HepG2 (cell line): Measurements from ENCODE around the gene PRDX2. TPM values are rescaled to one million over a fixed set of nuclear protein-coding genes. Genes with fewer than 3 reads are reported as not detected.
A peak's percentile ranks its signal among the peaks of the same experiment; 100 is the strongest.

Source experiments
- ATM ChIP-seq: fragments of 450-650 bp; IDR thresholded peaks from 2 replicates; pipeline ENCODE4 v1.7.1; 2017; ENCODE audit warnings: mild to moderate bottlenecking, borderline replicate concordance
- FOSL1 ChIP-seq: sonication (generic); formaldehyde crosslinking; IDR thresholded peaks from 2 replicates; pipeline ENCODE4 v1.9.0; 2021; ENCODE audit warnings: missing genetic modification reagents, borderline replicate concordance
- FOSL2 ChIP-seq: sonication (generic); formaldehyde crosslinking; IDR thresholded peaks from 2 replicates; pipeline ENCODE4 v1.4.0; 2020; ENCODE audit warnings: missing genetic modification reagents
- KLF12 ChIP-seq: sonication (generic); formaldehyde crosslinking; IDR thresholded peaks from 2 replicates; pipeline ENCODE4 v1.4.0; 2020; ENCODE audit warnings: missing genetic modification reagents, borderline replicate concordance
- MIER3 ChIP-seq: IDR thresholded peaks from 2 replicates; pipeline ENCODE4 v1.6.1; 2016; ENCODE audit warnings: missing compliant biosample characterization, borderline replicate concordance
- PHF5A ChIP-seq: IDR thresholded peaks from one replicate; pipeline ENCODE4 v1.6.1; 2018; ENCODE audit warnings: low read depth, missing genetic modification reagents; ENCODE audit not compliant: unreplicated experiment
- ZBTB42 ChIP-seq: sonication (generic); formaldehyde crosslinking; IDR thresholded peaks from 2 replicates; pipeline ENCODE4 v1.5.0; 2020; ENCODE audit warnings: mild to moderate bottlenecking, missing genetic modification reagents
- ZNF562 ChIP-seq: sonication (generic); formaldehyde crosslinking; IDR thresholded peaks from 2 replicates; pipeline ENCODE4 v1.8.0; 2022; ENCODE audit warnings: missing genetic modification reagents, borderline replicate concordance
- ZNF652 ChIP-seq: IDR thresholded peaks from 2 replicates; pipeline ENCODE4 v1.6.1; 2016; ENCODE audit warnings: low read depth, borderline replicate concordance
- polyA plus RNA-seq, 8 experiments: library from polyadenylated mRNA; depleted of rRNA in 3 of 8; stranded (reverse) in 7 of 8; unstranded in 1 of 8; fragments of >200 nt; fragmentation: Illumina TruSeq in 4 of 8; extraction: Trizol in 4 of 8; gene quantifications; 2 replicates each; pipeline versions ENCODE4 v1.2.1 to v1.2.3, GENCODE V29; 2011 to 2016; ENCODE audit warnings: low read depth in 4 of 8, missing spikeins in 1 of 8, mixed read lengths in 1 of 8; ENCODE audit not compliant: insufficient read depth in 1 of 8
- total RNA-seq, 5 experiments: library from RNA; depleted of rRNA; stranded (reverse); fragments of >200 nt; fragmentation: Illumina TruSeq; extraction: Trizol; gene quantifications; 2 replicates each; pipeline ENCODE4 v1.2.3, GENCODE V29; 2016; ENCODE audit warnings: low read depth in 1 of 5
- TF ChIP-seq, protein P1 (sequence below): sonication (generic); formaldehyde crosslinking; IDR thresholded peaks from 2 replicates; pipeline ENCODE4 v1.9.0; 2021; ENCODE audit warnings: mild to moderate bottlenecking, missing genetic modification reagents
- TF ChIP-seq, protein P2 (sequence below): IDR thresholded peaks from 2 replicates; pipeline ENCODE4 v1.6.1; 2016; ENCODE audit warnings: missing genetic modification reagents, missing compliant biosample characterization
- TF ChIP-seq, protein P3 (sequence below): sonication (generic); formaldehyde crosslinking; IDR thresholded peaks from 2 replicates; pipeline ENCODE4 v1.8.1; 2023; ENCODE audit warnings: mild to moderate bottlenecking, missing genetic modification reagents
- TF ChIP-seq, protein P4 (sequence below): sonication (generic); formaldehyde crosslinking; IDR thresholded peaks from 2 replicates; pipeline ENCODE4 v1.5.1; 2020; ENCODE audit warnings: missing genetic modification reagents, mild to moderate bottlenecking, borderline replicate concordance
- TF ChIP-seq, protein P5 (sequence below): sonication (generic); formaldehyde crosslinking; conservative IDR thresholded peaks from 2 replicates; pipeline ENCODE4 v1.4.0; 2020; ENCODE audit warnings: missing genetic modification reagents
- TF ChIP-seq, protein P6 (sequence below): sonication (generic); formaldehyde crosslinking; IDR thresholded peaks from 2 replicates; pipeline ENCODE4 v1.8.1; 2022; ENCODE audit warnings: low read depth, mild to moderate bottlenecking, missing genetic modification reagents

Gene PRDX2
- total and polyA plus RNA-seq, 2 of the 13 experiments (the other 11 are each of a cell fraction or from before 2014, with no cell fraction given), result 218 to 381 TPM

DNA sequence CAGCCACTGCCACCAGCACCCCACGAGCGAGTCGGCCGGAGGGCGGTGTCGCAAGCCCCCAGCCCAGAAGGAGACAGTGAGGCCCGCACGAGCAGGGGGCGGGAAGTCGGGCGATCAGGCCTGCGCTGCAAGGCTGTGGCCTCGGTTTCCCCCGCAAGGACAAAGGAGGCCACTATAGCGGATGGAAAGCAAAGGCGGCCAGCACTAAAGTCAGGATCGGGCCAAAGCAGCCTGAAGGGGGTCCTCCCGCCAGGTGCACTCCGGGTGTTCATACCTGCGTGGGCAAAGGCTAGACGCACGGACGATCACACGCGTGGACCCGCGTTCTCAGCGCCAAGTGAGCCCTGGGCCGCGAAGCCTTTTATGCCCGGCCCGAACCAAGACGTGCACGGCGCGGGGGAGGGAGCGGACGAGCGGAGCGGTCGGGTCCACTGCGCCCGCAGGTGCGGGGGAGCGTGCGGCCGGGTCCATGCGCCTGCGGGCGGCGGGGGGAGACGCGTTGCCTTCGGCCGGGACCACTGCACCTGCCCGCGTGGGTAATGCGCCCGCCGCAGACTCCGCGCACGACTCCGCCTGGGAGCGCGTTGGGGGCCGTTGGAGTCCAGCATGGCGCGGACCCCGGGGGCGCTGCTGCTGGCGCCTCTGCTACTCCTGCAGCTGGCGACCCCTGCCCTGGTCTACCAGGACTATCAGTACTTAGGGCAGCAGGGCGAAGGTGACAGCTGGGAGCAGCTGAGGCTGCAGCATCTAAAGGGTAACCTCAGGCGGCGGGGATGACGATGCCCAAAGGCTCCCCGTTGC, at the start of gene PRDX2, which contains the start of gene THSD8 (continued):
- TF ChIP-seq ATM, result no peak
- TF ChIP-seq, protein P1, sequence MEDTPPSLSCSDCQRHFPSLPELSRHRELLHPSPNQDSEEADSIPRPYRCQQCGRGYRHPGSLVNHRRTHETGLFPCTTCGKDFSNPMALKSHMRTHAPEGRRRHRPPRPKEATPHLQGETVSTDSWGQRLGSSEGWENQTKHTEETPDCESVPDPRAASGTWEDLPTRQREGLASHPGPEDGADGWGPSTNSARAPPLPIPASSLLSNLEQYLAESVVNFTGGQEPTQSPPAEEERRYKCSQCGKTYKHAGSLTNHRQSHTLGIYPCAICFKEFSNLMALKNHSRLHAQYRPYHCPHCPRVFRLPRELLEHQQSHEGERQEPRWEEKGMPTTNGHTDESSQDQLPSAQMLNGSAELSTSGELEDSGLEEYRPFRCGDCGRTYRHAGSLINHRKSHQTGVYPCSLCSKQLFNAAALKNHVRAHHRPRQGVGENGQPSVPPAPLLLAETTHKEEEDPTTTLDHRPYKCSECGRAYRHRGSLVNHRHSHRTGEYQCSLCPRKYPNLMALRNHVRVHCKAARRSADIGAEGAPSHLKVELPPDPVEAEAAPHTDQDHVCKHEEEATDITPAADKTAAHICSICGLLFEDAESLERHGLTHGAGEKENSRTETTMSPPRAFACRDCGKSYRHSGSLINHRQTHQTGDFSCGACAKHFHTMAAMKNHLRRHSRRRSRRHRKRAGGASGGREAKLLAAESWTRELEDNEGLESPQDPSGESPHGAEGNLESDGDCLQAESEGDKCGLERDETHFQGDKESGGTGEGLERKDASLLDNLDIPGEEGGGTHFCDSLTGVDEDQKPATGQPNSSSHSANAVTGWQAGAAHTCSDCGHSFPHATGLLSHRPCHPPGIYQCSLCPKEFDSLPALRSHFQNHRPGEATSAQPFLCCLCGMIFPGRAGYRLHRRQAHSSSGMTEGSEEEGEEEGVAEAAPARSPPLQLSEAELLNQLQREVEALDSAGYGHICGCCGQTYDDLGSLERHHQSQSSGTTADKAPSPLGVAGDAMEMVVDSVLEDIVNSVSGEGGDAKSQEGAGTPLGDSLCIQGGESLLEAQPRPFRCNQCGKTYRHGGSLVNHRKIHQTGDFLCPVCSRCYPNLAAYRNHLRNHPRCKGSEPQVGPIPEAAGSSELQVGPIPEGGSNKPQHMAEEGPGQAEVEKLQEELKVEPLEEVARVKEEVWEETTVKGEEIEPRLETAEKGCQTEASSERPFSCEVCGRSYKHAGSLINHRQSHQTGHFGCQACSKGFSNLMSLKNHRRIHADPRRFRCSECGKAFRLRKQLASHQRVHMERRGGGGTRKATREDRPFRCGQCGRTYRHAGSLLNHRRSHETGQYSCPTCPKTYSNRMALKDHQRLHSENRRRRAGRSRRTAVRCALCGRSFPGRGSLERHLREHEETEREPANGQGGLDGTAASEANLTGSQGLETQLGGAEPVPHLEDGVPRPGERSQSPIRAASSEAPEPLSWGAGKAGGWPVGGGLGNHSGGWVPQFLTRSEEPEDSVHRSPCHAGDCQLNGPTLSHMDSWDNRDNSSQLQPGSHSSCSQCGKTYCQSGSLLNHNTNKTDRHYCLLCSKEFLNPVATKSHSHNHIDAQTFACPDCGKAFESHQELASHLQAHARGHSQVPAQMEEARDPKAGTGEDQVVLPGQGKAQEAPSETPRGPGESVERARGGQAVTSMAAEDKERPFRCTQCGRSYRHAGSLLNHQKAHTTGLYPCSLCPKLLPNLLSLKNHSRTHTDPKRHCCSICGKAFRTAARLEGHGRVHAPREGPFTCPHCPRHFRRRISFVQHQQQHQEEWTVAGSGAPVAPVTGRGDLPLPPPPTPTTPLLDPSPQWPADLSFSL (CRISPR knock-in tag), result peak; percentile 37; the same call in 1 of the 2 replicates
- TF ChIP-seq, protein P2, sequence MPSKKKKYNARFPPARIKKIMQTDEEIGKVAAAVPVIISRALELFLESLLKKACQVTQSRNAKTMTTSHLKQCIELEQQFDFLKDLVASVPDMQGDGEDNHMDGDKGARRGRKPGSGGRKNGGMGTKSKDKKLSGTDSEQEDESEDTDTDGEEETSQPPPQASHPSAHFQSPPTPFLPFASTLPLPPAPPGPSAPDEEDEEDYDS (CRISPR knock-in tag), result peak; percentile 98
- TF ChIP-seq MIER3 (CRISPR knock-in tag), result no peak; the same call in 1 of the 2 replicates
- TF ChIP-seq, protein P3, sequence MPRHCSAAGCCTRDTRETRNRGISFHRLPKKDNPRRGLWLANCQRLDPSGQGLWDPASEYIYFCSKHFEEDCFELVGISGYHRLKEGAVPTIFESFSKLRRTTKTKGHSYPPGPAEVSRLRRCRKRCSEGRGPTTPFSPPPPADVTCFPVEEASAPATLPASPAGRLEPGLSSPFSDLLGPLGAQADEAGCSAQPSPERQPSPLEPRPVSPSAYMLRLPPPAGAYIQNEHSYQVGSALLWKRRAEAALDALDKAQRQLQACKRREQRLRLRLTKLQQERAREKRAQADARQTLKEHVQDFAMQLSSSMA (CRISPR knock-in tag), result peak; percentile 91
- TF ChIP-seq FOSL2 (CRISPR knock-in tag), result no peak; the same call in none of the 2 replicates
- TF ChIP-seq FOSL1 (CRISPR knock-in tag), result no peak
- TF ChIP-seq, protein P4, sequence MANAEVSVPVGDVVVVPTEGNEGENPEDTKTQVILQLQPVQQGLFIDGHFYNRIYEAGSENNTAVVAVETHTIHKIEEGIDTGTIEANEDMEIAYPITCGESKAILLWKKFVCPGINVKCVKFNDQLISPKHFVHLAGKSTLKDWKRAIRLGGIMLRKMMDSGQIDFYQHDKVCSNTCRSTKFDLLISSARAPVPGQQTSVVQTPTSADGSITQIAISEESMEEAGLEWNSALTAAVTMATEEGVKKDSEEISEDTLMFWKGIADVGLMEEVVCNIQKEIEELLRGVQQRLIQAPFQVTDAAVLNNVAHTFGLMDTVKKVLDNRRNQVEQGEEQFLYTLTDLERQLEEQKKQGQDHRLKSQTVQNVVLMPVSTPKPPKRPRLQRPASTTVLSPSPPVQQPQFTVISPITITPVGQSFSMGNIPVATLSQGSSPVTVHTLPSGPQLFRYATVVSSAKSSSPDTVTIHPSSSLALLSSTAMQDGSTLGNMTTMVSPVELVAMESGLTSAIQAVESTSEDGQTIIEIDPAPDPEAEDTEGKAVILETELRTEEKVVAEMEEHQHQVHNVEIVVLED, result peak; percentile 90
- peak; percentile 88 for TF ChIP-seq ZBTB42
- TF ChIP-seq ZNF562, result no peak
- TF ChIP-seq, protein P5, sequence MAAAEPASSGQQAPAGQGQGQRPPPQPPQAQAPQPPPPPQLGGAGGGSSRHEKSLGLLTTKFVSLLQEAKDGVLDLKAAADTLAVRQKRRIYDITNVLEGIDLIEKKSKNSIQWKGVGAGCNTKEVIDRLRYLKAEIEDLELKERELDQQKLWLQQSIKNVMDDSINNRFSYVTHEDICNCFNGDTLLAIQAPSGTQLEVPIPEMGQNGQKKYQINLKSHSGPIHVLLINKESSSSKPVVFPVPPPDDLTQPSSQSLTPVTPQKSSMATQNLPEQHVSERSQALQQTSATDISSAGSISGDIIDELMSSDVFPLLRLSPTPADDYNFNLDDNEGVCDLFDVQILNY (CRISPR knock-in tag), result peak; percentile 79
- no peak for TF ChIP-seq KLF12 (CRISPR knock-in tag)
- TF ChIP-seq, protein P6, sequence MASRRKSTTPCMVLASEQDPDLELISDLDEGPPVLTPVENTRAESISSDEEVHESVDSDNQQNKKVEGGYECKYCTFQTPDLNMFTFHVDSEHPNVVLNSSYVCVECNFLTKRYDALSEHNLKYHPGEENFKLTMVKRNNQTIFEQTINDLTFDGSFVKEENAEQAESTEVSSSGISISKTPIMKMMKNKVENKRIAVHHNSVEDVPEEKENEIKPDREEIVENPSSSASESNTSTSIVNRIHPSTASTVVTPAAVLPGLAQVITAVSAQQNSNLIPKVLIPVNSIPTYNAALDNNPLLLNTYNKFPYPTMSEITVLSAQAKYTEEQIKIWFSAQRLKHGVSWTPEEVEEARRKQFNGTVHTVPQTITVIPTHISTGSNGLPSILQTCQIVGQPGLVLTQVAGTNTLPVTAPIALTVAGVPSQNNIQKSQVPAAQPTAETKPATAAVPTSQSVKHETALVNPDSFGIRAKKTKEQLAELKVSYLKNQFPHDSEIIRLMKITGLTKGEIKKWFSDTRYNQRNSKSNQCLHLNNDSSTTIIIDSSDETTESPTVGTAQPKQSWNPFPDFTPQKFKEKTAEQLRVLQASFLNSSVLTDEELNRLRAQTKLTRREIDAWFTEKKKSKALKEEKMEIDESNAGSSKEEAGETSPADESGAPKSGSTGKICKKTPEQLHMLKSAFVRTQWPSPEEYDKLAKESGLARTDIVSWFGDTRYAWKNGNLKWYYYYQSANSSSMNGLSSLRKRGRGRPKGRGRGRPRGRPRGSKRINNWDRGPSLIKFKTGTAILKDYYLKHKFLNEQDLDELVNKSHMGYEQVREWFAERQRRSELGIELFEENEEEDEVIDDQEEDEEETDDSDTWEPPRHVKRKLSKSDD (CRISPR knock-in tag), result peak; percentile 23; the same call in 1 of the 2 replicates
- no peak for TF ChIP-seq ZNF652
- peak; percentile 60 for TF ChIP-seq PHF5A (CRISPR knock-in tag)
